ENCODE measurements around the gene DMWD. TPM values are rescaled to one million over a fixed set of nuclear protein-coding genes. Genes with fewer than 3 reads are reported as not detected.

The DMWD gene
- total and polyA plus RNA-seq, 5 donors from 2014 or later, result 13.5 to 63.8 (median 16.6) TPM

DNA sequence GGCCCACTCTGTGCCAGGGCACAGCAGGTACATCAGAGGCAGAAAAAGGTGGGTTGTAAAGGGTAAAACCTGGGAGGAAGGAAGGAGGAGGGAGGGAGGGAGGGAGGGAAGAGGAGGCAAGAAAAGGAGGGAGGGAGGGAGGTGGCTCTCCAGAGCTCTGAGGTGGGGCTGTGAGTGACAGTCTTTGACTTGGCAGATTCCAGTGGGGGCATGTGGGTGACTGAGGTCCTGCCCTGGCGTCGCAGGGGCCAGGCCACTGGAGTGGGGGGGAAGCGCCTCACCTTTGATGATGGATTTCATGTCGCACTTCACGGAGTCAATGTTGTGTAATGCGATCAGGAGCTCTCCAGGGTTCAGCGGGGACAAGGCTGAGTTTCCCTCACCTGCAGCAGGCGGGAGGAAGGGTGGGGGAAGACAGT is 28.5 kb upstream of the DMWD start:
- Histone ChIP-seq H3K27ac (ENCODE audit: insufficient read depth, low read length, poor library complexity, severe bottlenecking) (no peak overlapping the region), H3K36me3 (ENCODE audit: control insufficient read depth, insufficient read depth, low read length) (peaks cover 23% of the 10 kb centered on the region), H3K4me3 (ENCODE audit: low read depth, low read length) (no peak overlapping the region), H3K27me3 (ENCODE audit: control insufficient read depth, insufficient read depth, low read length) (no peaks in the 10 kb centered on the region), H3K9me3 (ENCODE audit: control insufficient read depth in 2 of 2, low read length in 2 of 2) (no peaks in the 10 kb centered on the region), H3K4me1 (ENCODE audit: control insufficient read depth, insufficient read depth, low read length, poor library complexity, severe bottlenecking) (peaks cover 7% of the 10 kb centered on the region)
- ATAC-seq (ENCODE audit: low read depth in 2 of 2) (no peak), DNase-seq (no peak)
- H3K27ac Mint-ChIP-seq, result no peak overlapping the region
- H3K4me1 Mint-ChIP-seq, result peaks cover 0 to 6% (median 2%) of the 10 kb centered on the region in 4 donors
- H3K9me3 Mint-ChIP-seq, result no peaks in the 10 kb centered on the region
- peaks cover 15% of the 10 kb centered on the region for H3K36me3 Mint-ChIP-seq
- H3K27me3 Mint-ChIP-seq, result no peaks in the 10 kb centered on the region
- H3K4me3 Mint-ChIP-seq, result no peak overlapping the region

DNA sequence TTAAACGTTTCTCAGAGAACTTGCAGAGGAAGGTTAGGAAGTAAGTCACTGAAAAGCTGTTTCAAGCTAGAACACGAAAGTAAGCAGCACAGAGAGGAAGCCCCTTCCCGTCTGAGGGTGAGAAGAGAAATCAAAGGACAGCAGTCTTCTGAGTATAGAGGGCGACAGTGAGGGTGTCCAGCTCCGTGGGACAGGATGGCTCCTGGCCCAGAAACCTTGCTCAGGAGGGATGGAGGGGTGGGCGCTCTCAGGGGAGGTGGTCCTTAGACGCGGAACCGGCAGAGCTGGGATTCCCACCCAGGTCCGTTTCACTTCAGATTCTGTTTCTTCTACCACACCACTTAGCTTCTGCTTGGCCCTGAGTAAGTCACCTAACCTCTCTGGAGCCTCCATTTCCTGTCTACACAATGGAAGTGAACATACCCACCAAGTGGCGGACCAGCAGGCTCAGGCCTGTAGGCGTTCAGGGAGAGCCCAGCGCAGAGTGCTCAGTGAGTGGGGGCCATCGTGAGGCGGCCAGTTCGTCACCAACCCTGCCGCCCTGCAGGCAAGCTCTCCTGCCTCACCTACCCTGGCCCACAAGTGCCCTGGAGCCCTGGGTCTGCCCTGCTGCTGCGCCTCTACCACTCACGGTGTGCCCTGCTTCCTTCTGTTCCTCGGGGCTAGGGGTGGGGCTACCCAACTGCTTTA is 27.9 kb upstream of the DMWD start:
- ATAC-seq (ENCODE audit: low read depth in 2 of 2) (no peak), DNase-seq (no peak)
- Mint-ChIP-seq H3K27ac (no peak overlapping the region), H3K36me3 (peaks cover 13% of the 10 kb centered on the region), H3K4me1 (peaks cover 0 to 6% (median 3%) of the 10 kb centered on the region in 4 donors), H3K9me3 (no peaks in the 10 kb centered on the region), H3K4me3 (no peak overlapping the region), H3K27me3 (no peaks in the 10 kb centered on the region)
- Histone ChIP-seq H3K36me3 (ENCODE audit: control insufficient read depth, insufficient read depth, low read length) (peaks cover 18% of the 10 kb centered on the region), H3K4me3 (ENCODE audit: low read depth, low read length) (no peak overlapping the region), H3K27me3 (ENCODE audit: control insufficient read depth, insufficient read depth, low read length) (no peaks in the 10 kb centered on the region), H3K27ac (ENCODE audit: insufficient read depth, low read length, poor library complexity, severe bottlenecking) (no peak overlapping the region), H3K9me3 (ENCODE audit: control insufficient read depth in 2 of 2, low read length in 2 of 2) (no peaks in the 10 kb centered on the region), H3K4me1 (ENCODE audit: control insufficient read depth, insufficient read depth, low read length, poor library complexity, severe bottlenecking) (peaks cover 12% of the 10 kb centered on the region)

DNA sequence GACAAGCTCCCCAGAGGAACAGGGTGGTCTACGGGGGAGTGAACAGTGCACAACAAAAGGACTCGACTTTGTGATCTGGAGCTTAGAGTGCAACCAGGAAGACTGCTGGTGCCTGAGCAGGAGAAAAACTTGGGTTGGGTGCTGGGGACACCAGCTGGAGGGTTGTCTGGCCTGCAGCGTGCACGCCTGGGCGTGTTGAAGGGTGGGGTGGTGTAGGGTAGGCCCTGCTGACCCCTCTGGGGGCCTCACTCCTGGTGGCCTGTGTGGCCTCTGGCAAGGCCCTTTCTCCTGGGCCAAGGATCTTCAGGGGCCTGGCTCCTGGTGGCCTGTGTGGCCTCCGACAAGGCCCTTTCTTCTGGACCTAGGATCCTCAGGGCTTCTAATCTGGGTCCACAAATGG is 27.1 kb upstream of the DMWD start:
- H3K9me3 ChIP-seq (ENCODE audit: control insufficient read depth in 2 of 2, low read length in 2 of 2), result no peaks in the 10 kb centered on the region
- H3K27ac ChIP-seq (ENCODE audit: insufficient read depth, low read length, poor library complexity, severe bottlenecking), result no peak overlapping the region
- H3K4me1 ChIP-seq (ENCODE audit: control insufficient read depth, insufficient read depth, low read length, poor library complexity, severe bottlenecking), result peaks cover 18% of the 10 kb centered on the region
- Mint-ChIP-seq H3K4me3 (no peak overlapping the region), H3K4me1 (peaks cover 0 to 9% (median 3%) of the 10 kb centered on the region in 4 donors), H3K9me3 (no peaks in the 10 kb centered on the region), H3K27me3 (no peaks in the 10 kb centered on the region), H3K27ac (no peak overlapping the region), H3K36me3 (peaks cover 11% of the 10 kb centered on the region)
- H3K4me3 ChIP-seq (ENCODE audit: low read depth, low read length), result no peak overlapping the region
- ATAC-seq (ENCODE audit: low read depth in 2 of 2), result no peak
- H3K36me3 ChIP-seq (ENCODE audit: control insufficient read depth, insufficient read depth, low read length), result peaks cover 12% of the 10 kb centered on the region
- H3K27me3 ChIP-seq (ENCODE audit: control insufficient read depth, insufficient read depth, low read length), result no peaks in the 10 kb centered on the region
- no peak for DNase-seq

DNA sequence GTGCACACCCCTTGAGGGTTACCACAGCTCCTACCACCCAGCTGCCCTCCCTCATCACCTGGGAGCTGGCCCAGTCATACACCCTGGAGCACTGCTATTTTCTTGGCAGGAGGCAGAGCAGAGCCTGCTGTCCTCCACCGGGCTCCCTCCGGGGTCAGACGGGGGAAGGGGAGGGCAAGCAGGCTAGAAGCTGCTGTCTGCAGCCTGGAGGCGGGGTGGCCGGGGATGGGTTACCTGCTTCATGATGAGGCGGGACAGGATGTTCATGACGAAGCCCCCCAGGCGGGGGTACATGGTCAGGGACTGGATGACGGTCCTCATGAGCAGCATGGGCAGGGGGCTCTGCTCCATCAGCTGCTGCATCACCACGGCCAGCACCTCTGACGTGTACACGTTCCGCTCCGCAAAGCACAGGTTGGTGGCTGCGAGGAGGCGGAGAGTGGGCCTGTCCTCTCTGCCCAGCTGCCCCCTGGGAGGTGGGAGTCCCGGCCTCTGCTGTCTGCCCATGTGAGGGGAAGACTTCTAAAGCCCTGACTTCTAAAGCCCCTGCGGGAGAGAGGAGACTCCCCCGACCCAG is 25.2 kb upstream of the DMWD start:
- H3K9me3 Mint-ChIP-seq, result no peaks in the 10 kb centered on the region
- H3K27me3 Mint-ChIP-seq, result no peaks in the 10 kb centered on the region
- H3K4me3 Mint-ChIP-seq, result no peak overlapping the region
- DNase-seq (no peak), ATAC-seq (ENCODE audit: low read depth in 2 of 2) (no peak)
- peak overlapping the region in 2 of 3 donors; percentile 38 to 47 for H3K27ac Mint-ChIP-seq
- peaks cover 4% of the 10 kb centered on the region for H3K36me3 Mint-ChIP-seq
- peaks cover 6% of the 10 kb centered on the region for H3K36me3 ChIP-seq (ENCODE audit: control insufficient read depth, insufficient read depth, low read length)
- no peaks in the 10 kb centered on the region for H3K27me3 ChIP-seq (ENCODE audit: control insufficient read depth, insufficient read depth, low read length)
- H3K4me3 ChIP-seq (ENCODE audit: low read depth, low read length), result no peak overlapping the region
- H3K9me3 ChIP-seq (ENCODE audit: control insufficient read depth in 2 of 2, low read length in 2 of 2), result no peaks in the 10 kb centered on the region
- H3K27ac ChIP-seq (ENCODE audit: insufficient read depth, low read length, poor library complexity, severe bottlenecking), result no peak overlapping the region
- H3K4me1 Mint-ChIP-seq, result peaks cover 0 to 9% (median 3%) of the 10 kb centered on the region in 4 donors
- peaks cover 18% of the 10 kb centered on the region for H3K4me1 ChIP-seq (ENCODE audit: control insufficient read depth, insufficient read depth, low read length, poor library complexity, severe bottlenecking)

DNA sequence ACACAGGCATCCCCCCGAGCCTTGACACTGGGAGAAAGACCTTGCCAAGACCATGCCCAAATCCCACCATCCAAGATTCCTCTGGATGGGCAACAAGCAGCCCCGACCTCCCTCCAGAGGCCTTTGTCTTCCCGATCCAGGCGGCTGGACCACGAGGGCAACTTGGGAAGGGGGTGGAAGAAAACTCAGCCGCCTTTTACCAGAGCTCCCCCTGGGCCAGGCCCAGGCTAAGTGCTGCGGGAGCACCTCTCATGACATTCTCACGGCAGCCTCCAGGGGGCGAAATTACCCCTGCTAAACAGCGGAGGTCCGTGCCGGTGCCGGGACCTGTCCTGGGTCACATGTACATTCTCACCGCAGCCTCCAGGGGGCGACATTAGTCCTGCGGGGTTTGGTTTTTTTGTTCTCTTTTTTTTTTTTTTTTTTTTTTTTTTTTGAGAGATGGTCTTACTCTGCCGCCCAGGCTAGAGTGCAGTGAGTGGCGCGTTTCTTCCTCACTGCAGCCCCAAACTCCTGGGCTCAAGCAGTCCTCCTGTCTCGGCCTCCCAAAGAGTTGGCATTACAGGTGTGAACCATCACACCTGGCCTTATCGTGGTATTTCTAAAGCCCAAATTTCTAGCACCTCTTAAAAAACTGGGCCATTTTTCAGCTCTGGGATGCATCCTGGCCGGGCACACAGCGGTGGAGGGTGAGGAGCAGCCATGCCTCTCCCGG is 24.5 kb upstream of the DMWD start:
- Histone ChIP-seq H3K27ac (ENCODE audit: insufficient read depth, low read length, poor library complexity, severe bottlenecking) (no peak overlapping the region), H3K36me3 (ENCODE audit: control insufficient read depth, insufficient read depth, low read length) (peaks cover 6% of the 10 kb centered on the region), H3K4me1 (ENCODE audit: control insufficient read depth, insufficient read depth, low read length, poor library complexity, severe bottlenecking) (peaks cover 18% of the 10 kb centered on the region), H3K4me3 (ENCODE audit: low read depth, low read length) (no peak overlapping the region), H3K9me3 (ENCODE audit: control insufficient read depth in 2 of 2, low read length in 2 of 2) (no peaks in the 10 kb centered on the region), H3K27me3 (ENCODE audit: control insufficient read depth, insufficient read depth, low read length) (no peaks in the 10 kb centered on the region)
- Mint-ChIP-seq H3K4me3 (peak overlapping the region in 3 of 4 donors; percentile 28 to 80 (median 65)), H3K27me3 (no peaks in the 10 kb centered on the region), H3K9me3 (no peaks in the 10 kb centered on the region), H3K4me1 (peaks cover 0 to 9% (median 3%) of the 10 kb centered on the region in 4 donors), H3K36me3 (peaks cover 4% of the 10 kb centered on the region), H3K27ac (peak overlapping the region in 2 of 3 donors; percentile 14 to 47)
- ATAC-seq (ENCODE audit: low read depth in 2 of 2), result peak; percentile 97 to 99
- DNase-seq, result peak; percentile 91 to 94 (median 93)

DNA sequence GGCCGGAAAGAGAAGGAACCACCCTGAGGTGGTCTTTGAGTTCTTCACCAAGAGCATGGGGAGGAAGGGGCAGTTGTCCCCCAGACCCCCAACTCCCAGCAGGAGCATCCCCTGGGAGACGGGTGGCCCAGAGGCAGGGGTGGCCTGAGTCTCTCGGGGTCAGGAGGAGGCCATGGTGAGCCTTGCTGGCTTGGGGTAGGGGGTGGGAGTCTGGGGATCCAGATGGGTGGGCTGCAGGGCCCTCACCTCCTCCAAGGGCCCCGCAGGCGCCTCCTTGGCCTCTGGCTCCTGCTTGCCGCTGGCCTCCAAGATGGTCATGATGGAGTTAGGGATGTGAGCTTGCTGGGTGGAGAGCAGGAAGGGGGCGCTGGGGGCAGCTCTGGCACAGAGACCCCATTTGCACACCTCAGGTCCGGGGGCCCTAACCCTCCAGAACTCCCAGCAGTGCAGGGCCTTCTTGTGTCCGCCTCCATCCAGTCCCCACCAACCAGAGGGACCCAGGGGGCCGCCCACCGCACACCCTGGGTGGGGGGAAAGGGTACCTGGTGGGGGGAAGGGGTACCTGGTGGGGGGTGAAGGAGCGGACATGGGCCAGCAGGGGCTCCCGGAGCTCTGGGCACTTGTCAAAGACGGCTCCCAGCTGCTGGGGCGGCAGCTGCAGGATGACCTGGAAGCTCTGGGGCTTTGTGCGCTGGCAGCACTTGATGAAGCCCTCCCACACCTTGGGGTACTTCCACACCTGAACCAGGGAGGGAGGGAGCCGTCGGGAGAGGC is 23.8 kb upstream of the DMWD start:
- Mint-ChIP-seq H3K9me3 (no peaks in the 10 kb centered on the region), H3K27ac (peak overlapping the region in 1 of 3 donors; percentile 47)
- no peak for ATAC-seq (ENCODE audit: low read depth in 2 of 2)

DNA sequence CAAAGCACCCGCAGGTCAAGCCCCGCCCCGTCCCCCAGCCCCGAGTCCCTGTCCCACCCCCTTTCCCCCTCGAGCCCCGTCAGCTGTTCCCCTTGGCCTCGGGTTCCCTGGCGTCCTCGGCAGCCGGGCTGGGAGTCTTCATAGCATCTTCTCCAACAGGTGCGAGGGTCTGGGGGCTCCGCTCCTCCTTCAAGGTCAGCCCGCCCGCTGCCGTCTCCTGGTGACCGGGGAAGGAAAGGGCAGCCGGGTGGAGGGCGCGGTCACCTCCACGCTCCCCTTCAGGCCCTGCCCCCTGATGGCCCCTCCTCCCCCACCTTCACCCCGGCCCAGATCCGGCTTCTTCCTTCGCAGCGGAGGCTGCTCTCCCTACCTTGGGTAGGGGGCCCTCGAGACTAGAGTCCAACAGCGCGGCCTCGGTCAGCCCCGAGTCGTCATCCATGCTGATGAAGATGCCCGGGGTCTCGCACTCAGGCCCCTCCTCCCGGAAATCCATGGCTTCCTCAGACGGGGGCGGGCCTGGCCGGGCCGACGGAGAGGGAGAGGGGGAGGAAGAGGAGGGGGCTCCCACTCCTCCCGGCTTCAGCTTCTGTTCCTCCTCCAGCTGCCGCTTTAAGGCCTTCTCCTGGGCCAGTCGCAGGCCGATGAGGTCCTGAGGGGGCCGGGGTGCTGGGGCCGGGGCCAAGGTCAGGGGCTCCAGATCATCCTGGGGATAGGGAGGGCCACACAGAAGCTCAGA is 23.0 kb upstream of the DMWD start:
- ATAC-seq (ENCODE audit: low read depth in 2 of 2) (no peak), DNase-seq (no peak)
- H3K4me1 Mint-ChIP-seq, result peaks cover 0 to 9% (median 3%) of the 10 kb centered on the region in 4 donors
- H3K9me3 Mint-ChIP-seq, result no peaks in the 10 kb centered on the region
- H3K4me3 Mint-ChIP-seq, result no peak overlapping the region
- Histone ChIP-seq H3K36me3 (ENCODE audit: control insufficient read depth, insufficient read depth, low read length) (peaks cover 3% of the 10 kb centered on the region), H3K4me3 (ENCODE audit: low read depth, low read length) (no peak overlapping the region), H3K27ac (ENCODE audit: insufficient read depth, low read length, poor library complexity, severe bottlenecking) (no peak overlapping the region), H3K9me3 (ENCODE audit: control insufficient read depth in 2 of 2, low read length in 2 of 2) (no peaks in the 10 kb centered on the region), H3K27me3 (ENCODE audit: control insufficient read depth, insufficient read depth, low read length) (no peaks in the 10 kb centered on the region), H3K4me1 (ENCODE audit: control insufficient read depth, insufficient read depth, low read length, poor library complexity, severe bottlenecking) (peaks cover 18% of the 10 kb centered on the region)
- peaks cover 4% of the 10 kb centered on the region for H3K36me3 Mint-ChIP-seq
- H3K27ac Mint-ChIP-seq, result no peak overlapping the region
- H3K27me3 Mint-ChIP-seq, result no peaks in the 10 kb centered on the region

More for the DNA sequence above, 23.8 kb upstream of the DMWD start:
- H3K36me3 ChIP-seq (ENCODE audit: control insufficient read depth, insufficient read depth, low read length), result peaks cover 3% of the 10 kb centered on the region
- H3K27ac ChIP-seq (ENCODE audit: insufficient read depth, low read length, poor library complexity, severe bottlenecking), result no peak overlapping the region
- H3K27me3 ChIP-seq (ENCODE audit: control insufficient read depth, insufficient read depth, low read length), result no peaks in the 10 kb centered on the region
- Mint-ChIP-seq H3K27me3 (no peaks in the 10 kb centered on the region), H3K4me1 (peaks cover 0 to 9% (median 3%) of the 10 kb centered on the region in 4 donors), H3K36me3 (peaks cover 4% of the 10 kb centered on the region), H3K4me3 (peak overlapping the region in 1 of 4 donors; percentile 28)
- H3K4me3 ChIP-seq (ENCODE audit: low read depth, low read length), result no peak overlapping the region
- no peaks in the 10 kb centered on the region for H3K9me3 ChIP-seq (ENCODE audit: control insufficient read depth in 2 of 2, low read length in 2 of 2)
- peaks cover 18% of the 10 kb centered on the region for H3K4me1 ChIP-seq (ENCODE audit: control insufficient read depth, insufficient read depth, low read length, poor library complexity, severe bottlenecking)
- DNase-seq, result no peak
